Stomach (tissue), 4 donors: ENCODE data around the gene LNPK.

Source experiments
- EP300 ChIP-seq: sonication (generic); formaldehyde crosslinking; IDR thresholded peaks from one replicate; pipeline ENCODE4 v1.6.1; 2017; ENCODE audit warnings: antibody characterized with exemption
- POLR2A ChIP-seq, 4 donors: fragments of 450-650 bp; IDR thresholded peaks; one replicate each; pipeline ENCODE4 v1.6.1; 2016; ENCODE audit warnings: antibody characterized with exemption in 4 of 4, control low read depth in 2 of 4, mild to moderate bottlenecking in 1 of 4, moderate library complexity in 1 of 4
- TF ChIP-seq, protein P1 (sequence below), 7 experiments: fragments of 450-650 bp in 4 of 7; fragments of 200-600 bp in 3 of 7; sonication (generic) in 3 of 7; IDR thresholded peaks; one replicate each; pipeline ENCODE4 v1.5.1; 2016 to 2019; ENCODE audit warnings: antibody characterized with exemption in 7 of 7, control low read depth in 2 of 7, mild to moderate bottlenecking in 1 of 7

GRCh38 chr2:175879679-175880078, 122.4 kb downstream of the LNPK start:
- TF ChIP-seq POLR2A (IDR thresholded peaks at IDR 0.05) (no peak), EP300 (no peak)
- TF ChIP-seq, protein P1, sequence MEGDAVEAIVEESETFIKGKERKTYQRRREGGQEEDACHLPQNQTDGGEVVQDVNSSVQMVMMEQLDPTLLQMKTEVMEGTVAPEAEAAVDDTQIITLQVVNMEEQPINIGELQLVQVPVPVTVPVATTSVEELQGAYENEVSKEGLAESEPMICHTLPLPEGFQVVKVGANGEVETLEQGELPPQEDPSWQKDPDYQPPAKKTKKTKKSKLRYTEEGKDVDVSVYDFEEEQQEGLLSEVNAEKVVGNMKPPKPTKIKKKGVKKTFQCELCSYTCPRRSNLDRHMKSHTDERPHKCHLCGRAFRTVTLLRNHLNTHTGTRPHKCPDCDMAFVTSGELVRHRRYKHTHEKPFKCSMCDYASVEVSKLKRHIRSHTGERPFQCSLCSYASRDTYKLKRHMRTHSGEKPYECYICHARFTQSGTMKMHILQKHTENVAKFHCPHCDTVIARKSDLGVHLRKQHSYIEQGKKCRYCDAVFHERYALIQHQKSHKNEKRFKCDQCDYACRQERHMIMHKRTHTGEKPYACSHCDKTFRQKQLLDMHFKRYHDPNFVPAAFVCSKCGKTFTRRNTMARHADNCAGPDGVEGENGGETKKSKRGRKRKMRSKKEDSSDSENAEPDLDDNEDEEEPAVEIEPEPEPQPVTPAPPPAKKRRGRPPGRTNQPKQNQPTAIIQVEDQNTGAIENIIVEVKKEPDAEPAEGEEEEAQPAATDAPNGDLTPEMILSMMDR (IDR thresholded peaks at IDR 0.05): no peak
